Measurements from ENCODE around the gene U2SURP. TPM values are rescaled to one million over a fixed set of nuclear protein-coding genes. Genes with fewer than 3 reads are reported as not detected.

Gene U2SURP
- total RNA-seq, 1 experiment from 2014 or later = 168 TPM

GRCh38 chr3:142963516-142964448 is 37.6 kb upstream of the U2SURP start, which contains the start of gene PAQR9:
TSS of gene PAQR9 (minus strand) at chr3:142963674. CDS start at chr3:142963336, 338 bp downstream.
- Histone ChIP-seq H3K18ac (ENCODE audit: insufficient read length, low read depth, low read length) (peak within 1 kb of the TSS; percentile 21), H2BK5ac (ENCODE audit: insufficient read length, low read length) (no peak within 1 kb of the TSS), H3T11ph (ENCODE audit: low read length) (no peak within 1 kb of the TSS), H3K23ac (ENCODE audit: insufficient read length, low read depth, low read length) (no peak within 1 kb of the TSS), H3K14ac (ENCODE audit: insufficient read depth, low read length) (peak within 1 kb of the TSS; percentile 81), H3K4ac (ENCODE audit: low read depth, low read length) (no peak within 1 kb of the TSS), H3K27me3 (ENCODE audit: insufficient read depth, low read length) (peaks cover 7% of the 10 kb centered on the region; the same call in 1 of the 2 replicates), H3K23me2 (ENCODE audit: insufficient read length, low read depth, low read length, poor library complexity, severe bottlenecking) (peaks cover 4% of the 10 kb centered on the region), H3K27ac (ENCODE audit: insufficient read length, low read depth, low read length) (no peak within 1 kb of the TSS), H3K79me1 (ENCODE audit: insufficient read depth, low read depth, low read length, poor library complexity, severe bottlenecking) (no peaks in the 10 kb centered on the region), H2AFZ (ENCODE audit: low read length) (peak within 1 kb of the TSS; percentile 32), H3K4me1 (ENCODE audit: insufficient read depth, low read length) (no peaks in the 10 kb centered on the region), H3K9ac (ENCODE audit: extremely low read depth, insufficient read length, low read length) (no peak within 1 kb of the TSS), H2BK20ac (ENCODE audit: low read depth, low read length, poor library complexity, severe bottlenecking) (no peak within 1 kb of the TSS), H2BK15ac (ENCODE audit: low read depth, low read length) (no peak within 1 kb of the TSS), H3K9me3 (ENCODE audit: control insufficient read depth, low read depth, low read length) (no peaks in the 10 kb centered on the region), H3K79me2 (ENCODE audit: insufficient read depth, low read length) (no peaks in the 10 kb centered on the region), H3K4me2 (ENCODE audit: insufficient read depth, insufficient read length, low read length) (peak within 1 kb of the TSS; percentile 44), H4K8ac (replicated peaks; ENCODE audit: insufficient read length, low read depth, low read length) (no peak within 1 kb of the TSS), H3K56ac (ENCODE audit: insufficient read length, low read depth, low read length) (no peak within 1 kb of the TSS), H4K91ac (ENCODE audit: insufficient read length, low read depth, low read length) (no peak within 1 kb of the TSS), H2AK5ac (ENCODE audit: insufficient read length, low read length) (no peak within 1 kb of the TSS), H4K5ac (ENCODE audit: insufficient read length, low read depth, low read length) (no peak within 1 kb of the TSS), H4K20me1 (ENCODE audit: control insufficient read depth, insufficient read depth, insufficient read length) (no peaks in the 10 kb centered on the region), H2BK12ac (ENCODE audit: insufficient read length, low read depth, low read length) (no peak within 1 kb of the TSS), H2BK120ac (ENCODE audit: low read depth, low read length, poor library complexity, severe bottlenecking) (no peak within 1 kb of the TSS)
- Mint-ChIP-seq H3K36me3 (ENCODE audit: insufficient read depth in 1 of 3, low read depth in 3 of 3) (peaks cover 2 to 8% (median 7%) of the 10 kb centered on the region in 3 experiments; a peak in 5 of 7 replicates), H3K27me3 (ENCODE audit: low read depth) (peaks cover 60% of the 10 kb centered on the region), H3K9me3 (peaks cover 2 to 6% of the 10 kb centered on the region in 2 experiments; a peak in 2 of 5 replicates), H3K4me1 (peaks cover 21 to 22% of the 10 kb centered on the region in 2 experiments), H3K27ac (peak within 1 kb of the TSS; percentile 74 to 97 (median 79); a peak in 4 of 7 replicates), H3K4me3 (peak within 1 kb of the TSS; percentile 83 to 95)
- DNase-seq = peak; percentile 66
- no CpG with 5 or more reads among the region's 117 CpGs for WGBS (ENCODE audit: extremely low coverage, insufficient read length, low lambda C conversion rate)
- TF ChIP-seq CTCF (conservative IDR thresholded peaks at IDR 0.05) = 0 out of 3 replicates have a peak, but pooled peaks have one; percentile 9

Data from H9 (cell line).